Fibroblast of lung (primary cell): ENCODE data around the gene SEMA5A.

Experiments used
- EZH2 ChIP-seq: IDR thresholded peaks from 2 replicates; pipeline ENCODE4 v1.5.1; 2012; ENCODE audit warnings: low read length, control low read depth, mild to moderate bottlenecking; ENCODE audit errors: missing control alignments
- TF ChIP-seq, protein P1 (sequence below), 2 donors: IDR thresholded peaks in 1 of 2; conservative IDR thresholded peaks in 1 of 2; 1 replicate in 1 of 2; 2 replicates in 1 of 2; pipeline ENCODE4 v1.5.1; 2011 to 2012; ENCODE audit warnings: low read length in 2 of 2, control low read depth in 1 of 2, inconsistent platforms in 1 of 2, low read depth in 1 of 2, mild to moderate bottlenecking in 1 of 2

- TF ChIP-seq EZH2 = no peak
- TF ChIP-seq, protein P1, sequence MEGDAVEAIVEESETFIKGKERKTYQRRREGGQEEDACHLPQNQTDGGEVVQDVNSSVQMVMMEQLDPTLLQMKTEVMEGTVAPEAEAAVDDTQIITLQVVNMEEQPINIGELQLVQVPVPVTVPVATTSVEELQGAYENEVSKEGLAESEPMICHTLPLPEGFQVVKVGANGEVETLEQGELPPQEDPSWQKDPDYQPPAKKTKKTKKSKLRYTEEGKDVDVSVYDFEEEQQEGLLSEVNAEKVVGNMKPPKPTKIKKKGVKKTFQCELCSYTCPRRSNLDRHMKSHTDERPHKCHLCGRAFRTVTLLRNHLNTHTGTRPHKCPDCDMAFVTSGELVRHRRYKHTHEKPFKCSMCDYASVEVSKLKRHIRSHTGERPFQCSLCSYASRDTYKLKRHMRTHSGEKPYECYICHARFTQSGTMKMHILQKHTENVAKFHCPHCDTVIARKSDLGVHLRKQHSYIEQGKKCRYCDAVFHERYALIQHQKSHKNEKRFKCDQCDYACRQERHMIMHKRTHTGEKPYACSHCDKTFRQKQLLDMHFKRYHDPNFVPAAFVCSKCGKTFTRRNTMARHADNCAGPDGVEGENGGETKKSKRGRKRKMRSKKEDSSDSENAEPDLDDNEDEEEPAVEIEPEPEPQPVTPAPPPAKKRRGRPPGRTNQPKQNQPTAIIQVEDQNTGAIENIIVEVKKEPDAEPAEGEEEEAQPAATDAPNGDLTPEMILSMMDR (conservative IDR thresholded peaks at IDR 0.05 in 1 of 2, IDR thresholded peaks at IDR 0.05 in 1 of 2; ENCODE audit: low read depth in 1 of 2, low read length in 2 of 2) = no peak
Observed at GRCh38 chr5:9241479-9242305, 304.2 kb downstream of the SEMA5A start.
